ENCODE measurements around the gene DRICH1. TPM values are rescaled to one million over a fixed set of nuclear protein-coding genes. Genes with fewer than 3 reads are reported as not detected.
"Not testable (repeated sequence)": the region's sequence is repeated elsewhere in the genome, so short reads cannot be mapped to it uniquely, and the experiment has no call there.

The DRICH1 gene
- polyA plus RNA-seq, 3 donors = 1.7 TPM; not detected in 2

DNA sequence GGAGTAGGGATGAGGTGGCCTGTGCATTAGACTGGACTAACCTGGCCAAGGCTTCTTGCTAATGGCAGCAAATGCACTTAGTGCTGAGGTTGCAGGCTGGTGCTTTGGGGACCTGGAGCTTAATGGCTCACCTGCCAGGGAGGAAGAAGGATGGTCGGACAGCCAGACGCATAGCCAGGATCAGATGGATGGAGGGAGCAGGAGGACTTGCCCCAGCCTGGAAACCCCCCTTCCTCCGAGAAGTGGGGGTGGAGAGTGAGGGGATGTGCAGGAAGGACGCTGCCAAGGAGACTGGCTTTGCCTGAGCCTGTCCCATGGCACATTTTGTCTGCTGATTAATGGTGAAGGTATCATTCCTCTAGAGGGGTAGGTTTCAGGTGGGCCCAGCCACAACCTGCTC is 69.9 kb downstream of the DRICH1 start:
- no peak overlapping the region for H3K27ac Mint-ChIP-seq
- H3K79me2 ChIP-seq (ENCODE audit: insufficient read depth, low read length) = no peaks in the 10 kb centered on the region
- no peak for DNase-seq
- no peak overlapping the region for H2AFZ ChIP-seq (ENCODE audit: insufficient read depth, low read depth, low read length, poor library complexity, severe bottlenecking)
- H3K36me3 ChIP-seq (replicated peaks in 1 of 2; ENCODE audit: control insufficient read depth in 1 of 2, insufficient read depth in 2 of 2, low read length in 2 of 2) = no peaks in the 10 kb centered on the region
- intact Hi-C loops (cut with micrococcal nuclease) = no loop called here
- TF ChIP-seq, protein P1, sequence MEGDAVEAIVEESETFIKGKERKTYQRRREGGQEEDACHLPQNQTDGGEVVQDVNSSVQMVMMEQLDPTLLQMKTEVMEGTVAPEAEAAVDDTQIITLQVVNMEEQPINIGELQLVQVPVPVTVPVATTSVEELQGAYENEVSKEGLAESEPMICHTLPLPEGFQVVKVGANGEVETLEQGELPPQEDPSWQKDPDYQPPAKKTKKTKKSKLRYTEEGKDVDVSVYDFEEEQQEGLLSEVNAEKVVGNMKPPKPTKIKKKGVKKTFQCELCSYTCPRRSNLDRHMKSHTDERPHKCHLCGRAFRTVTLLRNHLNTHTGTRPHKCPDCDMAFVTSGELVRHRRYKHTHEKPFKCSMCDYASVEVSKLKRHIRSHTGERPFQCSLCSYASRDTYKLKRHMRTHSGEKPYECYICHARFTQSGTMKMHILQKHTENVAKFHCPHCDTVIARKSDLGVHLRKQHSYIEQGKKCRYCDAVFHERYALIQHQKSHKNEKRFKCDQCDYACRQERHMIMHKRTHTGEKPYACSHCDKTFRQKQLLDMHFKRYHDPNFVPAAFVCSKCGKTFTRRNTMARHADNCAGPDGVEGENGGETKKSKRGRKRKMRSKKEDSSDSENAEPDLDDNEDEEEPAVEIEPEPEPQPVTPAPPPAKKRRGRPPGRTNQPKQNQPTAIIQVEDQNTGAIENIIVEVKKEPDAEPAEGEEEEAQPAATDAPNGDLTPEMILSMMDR (IDR thresholded peaks at IDR 0.05) = no peak
- peaks cover 22 to 41% (median 24%) of the 10 kb centered on the region in 3 donors for H3K27me3 Mint-ChIP-seq (ENCODE audit: low read depth in 3 of 3)
- H3K4me3 Mint-ChIP-seq = no peak overlapping the region
- H3K27me3 ChIP-seq (ENCODE audit: control insufficient read depth in 2 of 2, insufficient read depth in 2 of 2, low read length in 2 of 2) = peaks cover 12 to 22% of the 10 kb centered on the region in 2 donors
- H3K4me2 ChIP-seq (replicated peaks; ENCODE audit: extremely low read depth, low read length, poor library complexity, severe bottlenecking) = no peak overlapping the region
- no peaks in the 10 kb centered on the region for H3K9me3 ChIP-seq (replicated peaks in 1 of 2; ENCODE audit: control insufficient read depth in 1 of 2, insufficient read depth in 1 of 2, low read length in 2 of 2)
- no peak overlapping the region for H3K4me3 ChIP-seq (replicated peaks in 1 of 3; ENCODE audit: low read depth in 2 of 3, low read length in 3 of 3)
- peaks cover 0 to 8% (median 2%) of the 10 kb centered on the region in 7 donors for H3K9me3 Mint-ChIP-seq
- H3K36me3 Mint-ChIP-seq = peaks cover 0 to 2% of the 10 kb centered on the region in 2 donors
- H3K27ac ChIP-seq (ENCODE audit: low read depth in 1 of 2, low read length in 2 of 2) = no peak overlapping the region
- H3K4me1 Mint-ChIP-seq = peaks cover 6% of the 10 kb centered on the region
- 100% methylated on average over 2 of the region's 4 CpGs for WGBS (ENCODE audit: insufficient coverage)
- peaks cover 7 to 12% of the 10 kb centered on the region in 2 donors for H3K4me1 ChIP-seq (ENCODE audit: control insufficient read depth in 1 of 2, insufficient read depth in 2 of 2, low read length in 2 of 2)
- no peak overlapping the region for H3K9ac ChIP-seq (ENCODE audit: insufficient read depth, low read length, poor library complexity, severe bottlenecking)
- no peaks in the 10 kb centered on the region for H4K20me1 ChIP-seq (ENCODE audit: insufficient read depth, low read length)

- H3K27me3 ChIP-seq (ENCODE audit: control insufficient read depth in 2 of 2, insufficient read depth in 2 of 2, low read length in 2 of 2) = peaks cover 7 to 12% of the 10 kb centered on the region in 2 donors
Measured at GRCh38 chr22:23561025-23561510, 71.1 kb downstream of the DRICH1 start.

GRCh38 chr22:23560215-23560614 is 71.9 kb downstream of the DRICH1 start:
- not testable (repeated sequence) for H3K27ac Mint-ChIP-seq
- WGBS (ENCODE audit: insufficient coverage) = no CpG with 5 or more reads among the region's 1 CpG

More at GRCh38 chr22:23561025-23561510, 71.1 kb downstream of the DRICH1 start:
- H3K27me3 Mint-ChIP-seq (ENCODE audit: low read depth in 3 of 3) = peaks cover 14 to 30% (median 15%) of the 10 kb centered on the region in 3 donors
- H3K9ac ChIP-seq (ENCODE audit: insufficient read depth, low read length, poor library complexity, severe bottlenecking); H3K9me3 Mint-ChIP-seq; DNase-seq; H3K4me1 Mint-ChIP-seq; H2AFZ ChIP-seq (ENCODE audit: insufficient read depth, low read depth, low read length, poor library complexity, severe bottlenecking); H4K20me1 ChIP-seq (ENCODE audit: insufficient read depth, low read length); H3K9me3 ChIP-seq (replicated peaks in 1 of 2; ENCODE audit: control insufficient read depth in 1 of 2, insufficient read depth in 1 of 2, low read length in 2 of 2); H3K4me3 Mint-ChIP-seq; H3K36me3 Mint-ChIP-seq; H3K4me1 ChIP-seq (ENCODE audit: control insufficient read depth in 1 of 2, insufficient read depth in 2 of 2, low read length in 2 of 2); H3K4me3 ChIP-seq (replicated peaks in 1 of 3; ENCODE audit: low read depth in 2 of 3, low read length in 3 of 3); intact Hi-C loops (cut with micrococcal nuclease); H3K36me3 ChIP-seq (replicated peaks in 1 of 2; ENCODE audit: control insufficient read depth in 1 of 2, insufficient read depth in 2 of 2, low read length in 2 of 2); H3K4me2 ChIP-seq (replicated peaks; ENCODE audit: extremely low read depth, low read length, poor library complexity, severe bottlenecking); H3K79me2 ChIP-seq (ENCODE audit: insufficient read depth, low read length); H3K27ac ChIP-seq (ENCODE audit: low read depth in 1 of 2, low read length in 2 of 2); H3K27ac Mint-ChIP-seq: not testable (repeated sequence)
- no CpG with 5 or more reads among the region's 24 CpGs for WGBS (ENCODE audit: insufficient coverage)

More at GRCh38 chr22:23560215-23560614, 71.9 kb downstream of the DRICH1 start:
- peaks cover 7 to 22% (median 8%) of the 10 kb centered on the region in 3 donors for H3K27me3 Mint-ChIP-seq (ENCODE audit: low read depth in 3 of 3)
- H4K20me1 ChIP-seq (ENCODE audit: insufficient read depth, low read length); H3K9me3 Mint-ChIP-seq; H3K79me2 ChIP-seq (ENCODE audit: insufficient read depth, low read length); H3K9me3 ChIP-seq (replicated peaks in 1 of 2; ENCODE audit: control insufficient read depth in 1 of 2, insufficient read depth in 1 of 2, low read length in 2 of 2); H3K4me2 ChIP-seq (replicated peaks; ENCODE audit: extremely low read depth, low read length, poor library complexity, severe bottlenecking); H3K36me3 ChIP-seq (replicated peaks in 1 of 2; ENCODE audit: control insufficient read depth in 1 of 2, insufficient read depth in 2 of 2, low read length in 2 of 2); H3K36me3 Mint-ChIP-seq; H3K4me1 ChIP-seq (ENCODE audit: control insufficient read depth in 1 of 2, insufficient read depth in 2 of 2, low read length in 2 of 2); H3K27me3 ChIP-seq (ENCODE audit: control insufficient read depth in 2 of 2, insufficient read depth in 2 of 2, low read length in 2 of 2); H3K4me3 ChIP-seq (replicated peaks in 1 of 3; ENCODE audit: low read depth in 2 of 3, low read length in 3 of 3); H3K27ac ChIP-seq (ENCODE audit: low read depth in 1 of 2, low read length in 2 of 2); intact Hi-C loops (cut with micrococcal nuclease); H3K9ac ChIP-seq (ENCODE audit: insufficient read depth, low read length, poor library complexity, severe bottlenecking); H2AFZ ChIP-seq (ENCODE audit: insufficient read depth, low read depth, low read length, poor library complexity, severe bottlenecking); H3K4me1 Mint-ChIP-seq; H3K4me3 Mint-ChIP-seq; DNase-seq: not testable (repeated sequence)

All from CD14-positive monocyte (primary cell).